ENCODE results near the gene PRKAG2. TPM values are rescaled to one million over a fixed set of nuclear protein-coding genes. Genes with fewer than 3 reads are reported as not detected.
A peak's percentile ranks its signal among the peaks of the same experiment; 100 is the strongest.

PRKAG2 gene
- total and polyA plus RNA-seq, 2 of the 8 experiments (the other 6 are each of a cell fraction or from before 2014, with no cell fraction given), result 7.5 to 18.1 TPM

DNA sequence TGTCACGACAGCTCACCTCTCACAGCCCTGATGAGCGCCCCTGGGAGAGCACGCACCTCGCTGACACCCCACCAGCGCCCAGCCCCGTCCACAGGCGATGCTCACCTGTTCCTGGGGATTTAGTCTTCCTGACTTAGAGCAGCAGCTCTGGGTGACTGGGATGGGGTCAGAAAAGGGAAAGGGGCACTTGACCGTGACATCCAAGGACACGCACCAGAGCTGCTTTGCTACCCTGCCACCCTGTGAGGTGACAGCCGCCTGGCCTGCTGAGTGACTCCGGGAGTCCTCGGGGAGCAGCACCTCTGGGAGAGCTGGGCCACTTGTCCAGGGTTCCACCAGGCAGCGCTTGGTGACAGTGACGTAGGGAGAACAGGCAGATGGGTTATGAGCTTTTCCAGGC is 148.2 kb downstream of the PRKAG2 start:
- Histone ChIP-seq H3K4me1 (replicated peaks in 1 of 4; ENCODE audit: control insufficient read depth in 3 of 4, insufficient read depth in 4 of 4, low read length in 3 of 4) (peaks cover 0 to 3% (median 1%) of the 10 kb centered on the region in 4 experiments; a peak in 2 of 7 replicates), H3K4me3 (ENCODE audit: extremely low read depth in 1 of 4, insufficient read depth in 2 of 4, low read depth in 3 of 4, low read length in 4 of 4) (no peak overlapping the region), H4K91ac (replicated peaks; ENCODE audit: insufficient read length, low read length) (peak overlapping the region; percentile 81), H3K4ac (replicated peaks; ENCODE audit: insufficient read length, low read depth, low read length) (no peak overlapping the region), H3K27ac (ENCODE audit: low read depth, low read length) (no peak overlapping the region), H4K5ac (ENCODE audit: insufficient read length, low read depth, low read length) (no peak overlapping the region), H3K79me2 (ENCODE audit: control insufficient read depth in 1 of 2, insufficient read depth in 2 of 2, low read length in 2 of 2) (no peaks in the 10 kb centered on the region), H3K56ac (replicated peaks; ENCODE audit: insufficient read length, low read depth, low read length) (no peak overlapping the region), H2BK120ac (replicated peaks; ENCODE audit: low read depth, low read length) (no peak overlapping the region), H2AK5ac (ENCODE audit: low read depth, low read length) (no peak overlapping the region), H4K8ac (ENCODE audit: extremely low read depth, insufficient read depth, low read length) (no peak overlapping the region), H2BK5ac (ENCODE audit: low read depth, low read length) (no peak overlapping the region), H3K79me1 (ENCODE audit: low read depth, low read length) (no peaks in the 10 kb centered on the region), H4K20me1 (replicated peaks in 1 of 2; ENCODE audit: control insufficient read depth in 1 of 2, insufficient read depth in 2 of 2, low read length in 2 of 2) (no peaks in the 10 kb centered on the region), H3K36me3 (ENCODE audit: control insufficient read depth in 2 of 4, insufficient read depth in 4 of 4, low read length in 3 of 4) (no peaks in the 10 kb centered on the region), H3K27me3 (replicated peaks in 1 of 4; ENCODE audit: control insufficient read depth in 3 of 4, extremely low read depth in 1 of 4, insufficient read depth in 3 of 4, low read length in 3 of 4) (no peaks in the 10 kb centered on the region; a peak in 1 of 7 replicates), H2BK12ac (ENCODE audit: low read depth, low read length) (0 out of 2 replicates have a peak overlapping the region, but pooled peaks have one; percentile 39), H3K23me2 (ENCODE audit: low read depth, low read length) (no peaks in the 10 kb centered on the region), H2AFZ (ENCODE audit: low read length) (no peak overlapping the region), H3K9ac (replicated peaks in 1 of 4; ENCODE audit: extremely low read depth in 1 of 4, low read depth in 3 of 4, low read length in 3 of 4) (no peak overlapping the region), H3K23ac (ENCODE audit: insufficient read length) (no peak overlapping the region), H2BK20ac (ENCODE audit: low read length) (no peak overlapping the region), H3K18ac (ENCODE audit: extremely low read depth, low read length) (no peak overlapping the region), H3K9me3 (ENCODE audit: insufficient read depth in 2 of 2, low read depth in 1 of 2, low read length in 1 of 2) (no peaks in the 10 kb centered on the region), H2BK15ac (ENCODE audit: low read length) (no peak overlapping the region), H3K4me2 (ENCODE audit: insufficient read depth in 1 of 2, low read depth in 2 of 2, low read length in 2 of 2) (no peak overlapping the region), H3K14ac (ENCODE audit: insufficient read length) (no peak overlapping the region)
- DNase-seq (ENCODE audit: low read depth in 1 of 2, low spot score in 2 of 2), result no peak
- POLR2A ChIA-PET (ENCODE audit: partially characterized antibody), result interaction anchor here (0.8 kb wide), 1 partner anchor 212 kb away, joined by 3 read pairs; no protein-coding TSS in a partner anchor
- no peak for FAIRE-seq
- WGBS, 2 experiments (ENCODE audit: extremely low coverage in 1 of 2, insufficient coverage in 1 of 2, insufficient read length in 1 of 2, insufficient replicate concordance in 2 of 2, low coverage in 1 of 2, low lambda C conversion rate in 2 of 2, missing lambda C conversion rate in 1 of 2), result 96% methylated on average over 14 of the region's 14 CpGs; no CpG with 5 or more reads in 1 of the 2 experiments
- CTCF ChIA-PET (ENCODE audit: partially characterized antibody), result interaction anchor here (0.8 to 5.6 kb wide), 6 partner anchors 8 to 30 kb away, joined by 3 to 29 read pairs (median 4); no protein-coding TSS in a partner anchor
- no peak for TF ChIP-seq SUZ12 (IDR thresholded peaks at IDR 0.05; ENCODE audit: low read length)
- no peak for TF ChIP-seq CTCF (IDR thresholded peaks at IDR 0.05; ENCODE audit: control extremely low read depth in 1 of 3, insufficient read depth in 1 of 3, low read depth in 1 of 3, low read length in 3 of 3)
- TF ChIP-seq RFX5 (IDR thresholded peaks at IDR 0.05; ENCODE audit: borderline replicate concordance, low read depth, low read length), result no peak
- TF ChIP-seq JUND (IDR thresholded peaks at IDR 0.05; ENCODE audit: low read length), result no peak
- TF ChIP-seq RXRA (IDR thresholded peaks at IDR 0.05; ENCODE audit: insufficient read depth, low read depth, low read length), result no peak
- TF ChIP-seq SAP30 (IDR thresholded peaks at IDR 0.05; ENCODE audit: insufficient read depth, insufficient replicate concordance, low read length), result no peak
- TF ChIP-seq NRF1 (IDR thresholded peaks at IDR 0.05; ENCODE audit: low read depth, low read length), result no peak
- no peak for TF ChIP-seq CBX8 (IDR thresholded peaks at IDR 0.05; ENCODE audit: borderline replicate concordance, low read depth, low read length)
- TF ChIP-seq TEAD4 (IDR thresholded peaks at IDR 0.05; ENCODE audit: low read depth, low read length), result no peak
- no peak for TF ChIP-seq SRF (IDR thresholded peaks at IDR 0.05; ENCODE audit: low read depth, low read length)
- TF ChIP-seq JUN (IDR thresholded peaks at IDR 0.05; ENCODE audit: low read depth, low read length), result no peak
- no peak for TF ChIP-seq SIX5 (IDR thresholded peaks at IDR 0.05; ENCODE audit: low read depth, low read length)

Measured in H1 (cell line).